GM19238 (cell line): ENCODE results near the gene GALNT7.

Experiments
- DNase-seq: peaks from one replicate; pipeline ENCODE4 v3.0.0; 2011; ENCODE audit warnings: low spot score; ENCODE audit not compliant: insufficient read length

GALNT7 gene

DNA sequence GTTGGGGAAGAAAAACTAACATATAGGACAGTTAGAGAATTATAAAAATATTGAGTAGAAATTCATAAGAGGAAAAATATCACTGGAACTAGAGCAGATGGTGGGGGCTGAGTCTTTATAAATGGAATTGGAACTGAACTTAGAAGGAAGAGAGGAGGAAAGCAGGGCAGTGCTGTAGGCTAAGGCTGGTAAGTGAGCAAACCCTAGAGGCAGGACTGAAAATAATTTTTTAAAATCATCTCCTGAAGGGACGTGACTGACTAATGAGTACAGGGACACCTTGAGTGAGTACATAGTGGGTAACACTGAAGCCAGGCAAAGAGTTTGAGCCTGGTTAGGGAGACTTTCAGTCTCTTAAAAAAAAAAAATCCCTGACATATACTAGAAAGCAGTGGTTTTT lies 63.3 kb downstream of the GALNT7 start:
- DNase-seq, result no peak

DNA sequence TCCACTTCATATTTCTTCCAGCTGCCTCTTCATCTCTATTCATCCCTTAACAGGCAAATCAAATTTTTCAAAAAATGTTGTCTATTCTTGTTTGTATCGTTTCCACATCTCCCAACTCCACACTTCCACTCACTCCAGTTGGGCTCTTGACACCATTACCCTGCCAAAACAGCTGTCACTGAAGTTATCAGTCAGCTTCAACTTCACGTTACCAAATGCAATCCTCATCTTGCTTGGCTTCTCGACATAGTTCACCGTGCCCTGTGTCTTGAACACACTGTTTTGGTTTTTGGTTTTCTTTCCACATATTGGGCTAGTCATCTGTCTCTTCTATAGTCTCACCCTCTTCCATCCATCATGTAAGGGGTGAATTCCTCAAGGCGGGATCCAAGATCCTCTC lies 65.2 kb downstream of the GALNT7 start:
- DNase-seq, result no peak

DNA sequence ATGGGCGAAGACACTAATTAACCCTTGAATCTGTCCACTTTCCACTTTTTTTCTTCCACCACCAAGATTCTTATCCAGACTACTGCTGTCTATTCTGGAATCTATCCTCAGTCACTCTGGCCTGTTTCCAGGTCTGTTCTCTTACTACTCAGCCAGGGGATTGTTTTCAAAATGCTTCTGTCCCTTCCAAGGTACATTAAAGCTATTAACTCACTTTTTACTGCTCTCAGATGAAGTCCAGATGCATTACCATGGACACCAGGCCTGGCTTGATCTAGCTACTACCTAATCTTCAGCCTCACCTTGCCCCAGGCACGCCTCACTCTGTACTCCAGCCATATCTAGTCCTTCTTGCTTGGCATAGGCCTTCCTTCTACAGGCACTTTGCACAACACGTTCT lies 66.4 kb downstream of the GALNT7 start:
- DNase-seq, result no peak

DNA sequence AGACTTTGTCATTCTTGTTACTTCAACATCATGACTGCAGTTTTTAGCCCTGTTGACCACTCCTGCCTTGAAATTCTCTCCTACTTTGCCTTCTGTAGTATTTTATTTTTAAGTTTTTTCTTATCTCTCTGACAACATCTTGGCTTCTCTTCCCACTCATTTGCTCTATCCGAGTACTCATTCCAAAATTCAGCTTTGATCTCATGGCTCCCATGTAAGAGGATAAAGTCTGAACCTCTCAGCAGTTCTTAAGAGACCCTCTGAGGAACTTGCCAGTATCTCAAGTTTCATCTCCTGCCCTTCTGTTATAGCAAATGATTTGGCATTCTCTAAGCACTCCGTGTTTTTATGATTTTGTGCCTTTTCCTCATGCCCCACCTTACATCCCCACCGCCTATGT lies 67.7 kb downstream of the GALNT7 start:
- DNase-seq, result no peak

DNA sequence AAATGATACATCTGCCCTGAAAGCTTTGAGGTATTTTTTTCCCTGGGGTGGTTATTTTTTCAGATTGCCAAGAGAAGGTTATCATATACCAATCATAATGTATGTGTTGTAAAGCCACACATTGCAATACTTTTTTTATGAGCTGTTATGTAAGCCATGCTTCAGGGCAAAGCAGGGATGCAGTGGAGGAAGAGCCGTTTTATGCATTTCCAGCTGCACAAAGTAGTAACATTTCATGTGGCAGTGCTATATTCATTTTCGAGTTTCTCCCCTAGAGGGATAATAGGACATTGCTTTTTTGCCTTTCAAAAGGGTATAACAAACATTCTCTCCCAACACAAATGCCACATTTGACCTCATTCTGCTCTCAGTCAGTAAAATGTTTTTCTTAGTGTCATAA lies 68.5 kb downstream of the GALNT7 start:
- no peak for DNase-seq

DNA sequence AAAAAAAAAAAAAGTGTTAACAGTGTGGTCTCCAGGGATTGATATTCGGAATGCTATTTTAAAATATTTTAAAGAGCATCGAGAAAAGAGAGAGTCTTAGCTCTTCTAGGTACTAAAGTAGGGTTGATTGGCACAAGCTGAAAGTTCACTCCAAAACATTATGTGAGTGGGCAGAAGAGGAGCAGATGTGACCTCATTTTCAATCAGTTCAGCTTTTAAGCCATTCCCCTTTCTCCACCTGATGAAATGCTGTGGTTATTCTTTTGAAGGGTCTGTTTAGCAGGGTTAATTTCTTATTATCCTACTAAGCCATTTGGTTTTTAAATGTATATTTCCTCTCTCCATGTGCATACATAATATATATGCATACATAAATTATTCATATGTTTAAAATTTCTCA lies 69.2 kb downstream of the GALNT7 start:
- DNase-seq, result no peak

DNA sequence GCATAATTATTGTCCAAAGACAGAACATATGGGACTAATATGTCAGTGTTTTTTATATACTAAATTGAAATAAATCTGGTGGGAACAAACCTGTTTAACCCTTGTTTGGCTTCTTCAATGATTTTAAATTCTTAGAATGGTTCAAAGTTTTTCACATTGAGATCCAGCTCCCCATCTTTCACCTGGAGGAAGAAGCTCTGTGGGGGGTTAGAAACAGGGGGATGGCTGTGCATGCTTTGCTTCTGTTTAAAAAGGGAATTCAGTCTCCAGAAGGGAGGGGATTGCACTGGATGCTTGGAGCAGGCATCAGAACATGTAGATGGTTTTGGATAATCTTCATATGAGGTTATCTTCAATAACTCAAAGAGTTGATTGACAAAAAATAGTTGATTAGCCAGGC lies 72.1 kb downstream of the GALNT7 start:
- no peak for DNase-seq

DNA sequence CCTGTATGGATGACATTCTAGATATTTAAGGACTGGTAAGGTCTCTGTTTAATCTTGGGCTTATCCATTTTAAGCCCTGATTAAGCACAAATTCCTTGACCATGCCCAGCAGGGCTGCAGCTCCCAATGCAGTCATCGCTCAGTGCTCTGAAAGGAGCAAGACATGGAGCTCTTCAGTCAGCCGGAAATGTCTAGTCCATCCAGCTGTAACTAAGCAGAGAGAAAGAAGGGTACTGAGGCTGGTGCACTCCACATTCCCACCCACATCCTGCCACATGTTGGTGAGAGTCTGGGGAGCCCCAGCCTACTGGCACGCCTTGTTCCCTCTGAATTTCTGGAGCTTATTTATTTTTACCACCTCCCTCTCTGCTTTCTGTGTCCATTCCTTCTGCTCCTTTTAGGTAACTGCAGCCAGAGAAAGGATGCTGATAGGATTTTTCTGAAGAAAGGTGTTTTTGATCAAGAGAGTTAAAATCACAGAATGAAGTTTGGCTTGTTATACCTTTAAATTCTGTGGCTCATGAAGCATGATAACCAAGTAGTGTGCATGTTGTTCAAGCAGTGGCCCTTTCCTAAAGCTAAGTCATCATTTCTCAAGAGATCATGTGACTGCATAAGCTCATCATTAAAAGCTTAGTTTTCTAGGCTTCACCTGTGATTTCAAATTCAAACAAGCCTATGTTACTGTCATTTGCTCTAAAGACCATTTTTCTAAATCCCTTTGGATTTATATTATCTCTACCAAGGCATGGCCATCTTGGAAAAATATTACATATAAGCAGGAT lies 74.0 kb downstream of the GALNT7 start:
- no peak for DNase-seq

DNA sequence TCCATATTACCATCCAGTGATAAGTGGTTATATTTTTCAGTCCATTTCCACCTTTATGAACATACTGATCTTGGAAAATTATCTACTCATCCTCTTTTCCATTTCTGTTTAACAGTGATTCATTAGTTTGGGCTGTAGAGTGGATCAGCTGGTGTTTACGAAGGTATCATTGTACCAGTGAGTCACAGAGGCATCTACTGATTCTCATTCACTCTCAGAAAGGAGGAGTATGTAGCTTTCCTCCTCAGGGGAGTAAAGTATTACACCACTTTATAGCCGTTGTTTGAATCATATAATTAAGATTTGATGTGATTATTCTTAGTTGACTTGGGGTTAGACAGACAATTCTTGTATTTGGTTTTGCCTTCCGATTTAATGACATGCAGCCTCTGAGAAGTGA lies 74.7 kb downstream of the GALNT7 start:
- no peak for DNase-seq

DNA sequence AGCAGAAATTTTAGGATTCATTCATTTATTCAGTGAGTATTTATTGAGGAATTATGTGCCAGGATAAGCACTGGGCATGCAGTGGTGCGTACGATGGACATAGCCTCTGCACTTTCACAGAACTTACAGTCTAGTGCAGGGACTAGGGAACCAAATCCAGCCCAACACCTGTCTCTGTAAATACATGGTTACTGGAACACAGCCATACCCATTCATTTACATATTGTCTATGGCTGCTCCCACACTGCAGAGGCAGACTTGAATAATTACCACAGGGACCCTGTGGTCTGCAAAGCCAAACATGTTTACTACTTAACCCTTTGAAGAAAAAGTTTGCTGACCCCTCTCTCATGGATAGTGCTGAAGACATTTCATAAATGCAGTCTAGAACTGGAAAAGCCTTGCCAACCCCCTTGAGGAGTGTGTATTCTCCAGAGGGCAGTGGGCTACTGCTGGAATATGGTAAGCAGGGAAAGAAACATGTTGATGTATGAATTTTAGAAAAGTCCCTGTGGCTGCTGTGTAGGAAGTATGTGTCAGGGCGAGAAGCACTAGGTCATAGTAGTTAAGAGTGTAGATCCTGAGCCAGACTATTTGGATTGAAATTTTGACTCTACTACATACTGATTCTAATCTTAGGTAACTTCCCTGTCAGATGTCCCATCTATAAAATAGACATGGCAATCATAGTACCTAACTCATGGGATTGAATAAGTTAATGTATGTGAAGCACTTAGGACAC lies 75.5 kb downstream of the GALNT7 start:
- no peak for DNase-seq

DNA sequence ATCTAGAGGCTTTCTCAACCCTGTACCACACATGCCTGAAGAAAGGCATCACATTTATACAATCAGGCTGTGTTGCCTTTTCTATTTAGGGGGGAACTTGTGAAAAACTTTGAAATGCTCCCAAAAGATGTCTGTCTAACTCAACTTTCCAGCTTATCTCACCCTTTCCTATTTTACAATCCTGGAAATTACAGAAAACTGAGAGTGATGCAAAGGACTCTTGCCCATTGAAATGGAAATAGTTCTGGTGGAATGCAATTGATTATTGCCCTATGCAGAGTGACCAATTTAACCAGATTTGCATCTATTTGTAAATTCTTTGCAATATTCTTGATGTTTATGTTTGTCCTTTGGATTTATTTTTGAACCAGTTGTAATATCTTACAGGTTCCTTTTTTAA lies 77.3 kb downstream of the GALNT7 start:
- no peak for DNase-seq

DNA sequence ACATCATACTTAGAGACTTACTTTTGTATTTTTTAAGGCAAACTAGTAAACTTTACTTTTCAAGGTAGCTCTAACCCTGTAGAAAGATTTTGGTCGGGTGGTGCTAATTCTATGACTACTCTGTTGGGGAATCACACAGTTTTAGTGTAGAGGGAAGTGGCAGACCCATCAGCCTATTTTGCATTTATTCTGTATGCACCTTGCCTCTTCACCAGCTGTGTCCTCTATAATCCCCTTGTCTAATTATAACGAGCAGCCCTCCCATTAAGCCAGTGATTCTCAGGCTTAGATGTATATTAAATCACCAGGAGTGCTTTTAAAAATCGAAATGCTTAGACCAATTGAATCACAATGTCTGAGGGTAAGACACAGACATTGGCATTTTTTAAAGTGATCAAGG lies 78.1 kb downstream of the GALNT7 start:
- no peak for DNase-seq

DNA sequence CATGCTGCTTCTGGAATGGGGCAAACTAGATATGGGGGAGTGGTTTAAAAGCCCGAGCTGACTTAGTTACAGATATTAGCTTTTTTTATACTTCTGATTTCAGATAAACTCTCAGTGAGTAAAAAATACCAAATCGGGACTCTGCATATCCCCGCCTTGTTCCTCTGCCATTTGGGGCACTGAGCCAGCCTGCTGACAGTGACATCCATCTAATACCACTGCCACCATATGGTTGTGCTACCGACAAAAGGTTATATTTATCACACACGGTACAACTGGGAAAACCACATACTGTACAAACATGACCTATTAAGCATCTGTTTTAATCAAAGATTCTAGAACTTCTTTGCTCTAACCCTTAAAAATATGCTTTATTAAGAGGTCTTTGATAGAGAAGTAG lies 78.7 kb downstream of the GALNT7 start:
- DNase-seq, result no peak

DNA sequence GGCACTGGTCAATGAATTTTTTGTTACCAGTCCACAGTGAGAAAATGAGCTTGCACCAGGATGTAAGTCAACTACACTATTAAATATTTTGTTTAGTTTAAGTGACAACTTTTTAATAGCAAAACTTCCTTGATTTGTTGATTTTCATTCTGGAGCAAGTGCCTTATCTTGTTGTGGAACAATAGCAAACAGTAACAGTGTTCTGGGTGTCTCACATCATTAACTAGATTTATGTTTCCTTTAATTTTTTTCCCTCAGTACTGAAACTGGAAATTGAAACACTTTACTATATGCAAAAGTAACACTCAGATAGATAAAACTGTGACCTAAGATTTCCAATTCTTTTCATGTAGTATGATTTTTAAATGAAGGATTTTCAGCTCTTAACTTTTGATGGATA lies 80.1 kb downstream of the GALNT7 start:
- no peak for DNase-seq

DNA sequence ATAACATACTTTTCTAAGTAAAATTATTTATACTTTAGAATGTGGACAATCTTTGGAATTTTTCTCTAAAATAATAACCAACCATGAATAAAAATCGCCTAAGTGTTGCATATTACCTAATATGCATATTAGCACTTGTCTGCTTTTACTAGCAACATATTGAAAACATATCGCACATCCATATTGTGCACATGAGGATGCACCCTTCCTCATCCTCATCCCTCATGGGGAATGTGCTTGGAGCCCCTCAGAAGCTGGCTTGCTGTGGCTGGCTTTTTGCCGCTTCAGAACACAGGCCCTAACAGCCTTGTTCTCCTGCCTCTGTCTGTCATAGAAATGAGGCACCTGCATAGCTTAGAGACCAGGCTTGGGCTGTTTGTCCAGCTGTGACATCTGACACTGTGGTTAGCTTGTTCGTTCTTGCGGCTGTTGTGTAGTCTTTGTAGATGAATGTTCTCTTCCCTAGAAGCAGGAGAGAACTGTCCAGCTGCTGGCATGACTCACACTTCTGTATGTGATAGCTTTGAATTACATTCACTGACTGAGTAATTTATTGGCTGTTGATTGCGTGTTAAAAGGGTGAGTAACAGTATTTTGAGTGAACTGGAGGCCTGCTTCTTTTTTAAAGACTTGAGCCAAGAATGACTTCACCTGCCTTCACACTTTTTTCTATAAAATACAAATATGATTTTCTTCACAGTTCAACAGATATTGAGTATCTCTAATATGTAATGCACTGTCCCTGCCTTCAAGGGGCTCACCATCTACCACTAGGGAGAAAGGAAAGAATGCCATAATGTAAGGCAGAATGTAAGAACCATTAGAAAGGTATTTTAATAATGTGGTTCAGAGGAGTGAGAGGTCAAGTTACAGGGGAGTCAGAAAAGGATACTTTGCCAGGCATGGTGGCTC lies 83.7 kb downstream of the GALNT7 start:
- DNase-seq, result no peak

DNA sequence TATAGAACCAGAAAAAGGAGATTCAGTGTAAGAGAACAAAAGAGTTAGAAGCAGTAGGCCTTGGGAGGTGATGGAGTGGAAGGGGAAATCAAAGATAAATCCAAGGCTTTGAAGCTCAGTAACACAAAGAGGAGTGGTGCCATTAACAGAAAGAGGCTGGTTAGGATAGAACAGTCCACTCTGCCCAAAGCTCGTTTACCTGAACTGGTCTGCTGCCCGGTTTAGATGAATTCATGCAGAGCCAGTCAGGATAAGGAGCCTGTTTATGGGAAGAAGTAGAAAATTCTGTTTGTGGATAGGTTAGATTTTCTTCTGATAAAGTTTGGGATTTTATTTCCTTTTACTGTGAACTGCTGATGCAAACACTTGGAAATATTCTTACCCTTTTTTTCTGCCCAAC lies 85.0 kb downstream of the GALNT7 start:
- DNase-seq, result no peak

DNA sequence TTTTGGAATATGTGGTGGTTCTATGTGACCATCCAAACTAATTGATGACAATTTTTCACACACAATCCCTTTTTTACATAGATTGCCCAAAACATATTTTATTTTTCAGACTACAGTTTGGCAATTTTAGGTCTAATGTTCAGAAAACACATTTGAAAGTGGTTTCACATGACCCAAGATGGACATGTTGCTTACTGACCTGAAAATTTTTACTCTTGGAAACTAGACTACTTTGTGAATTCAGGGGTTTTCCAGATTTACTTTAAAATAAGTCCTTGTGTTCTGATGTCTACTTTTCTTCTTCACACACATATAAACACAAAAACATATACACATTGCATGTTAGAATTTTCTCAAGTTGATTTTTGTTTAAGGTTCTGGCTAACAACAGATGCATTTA lies 86.0 kb downstream of the GALNT7 start:
- DNase-seq, result no peak

DNA sequence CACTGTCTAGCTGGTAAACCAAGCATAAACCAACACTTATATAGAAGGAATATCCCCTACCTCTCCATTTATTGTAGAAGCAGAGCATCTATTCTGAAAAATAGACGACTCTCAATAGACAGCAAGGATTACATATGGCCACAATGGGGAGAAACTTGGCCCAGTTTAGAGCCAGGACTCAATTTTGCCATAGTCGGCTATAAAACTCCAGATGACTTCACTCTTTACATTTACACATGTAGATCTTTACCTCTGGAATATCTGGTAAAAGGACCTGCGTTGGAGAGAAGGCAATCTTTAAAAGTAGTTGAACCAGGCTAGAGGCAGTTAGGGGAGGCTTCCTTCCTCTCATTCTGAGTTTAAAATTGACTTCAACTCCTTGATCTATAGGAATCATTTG lies 88.2 kb downstream of the GALNT7 start:
- DNase-seq, result no peak

DNA sequence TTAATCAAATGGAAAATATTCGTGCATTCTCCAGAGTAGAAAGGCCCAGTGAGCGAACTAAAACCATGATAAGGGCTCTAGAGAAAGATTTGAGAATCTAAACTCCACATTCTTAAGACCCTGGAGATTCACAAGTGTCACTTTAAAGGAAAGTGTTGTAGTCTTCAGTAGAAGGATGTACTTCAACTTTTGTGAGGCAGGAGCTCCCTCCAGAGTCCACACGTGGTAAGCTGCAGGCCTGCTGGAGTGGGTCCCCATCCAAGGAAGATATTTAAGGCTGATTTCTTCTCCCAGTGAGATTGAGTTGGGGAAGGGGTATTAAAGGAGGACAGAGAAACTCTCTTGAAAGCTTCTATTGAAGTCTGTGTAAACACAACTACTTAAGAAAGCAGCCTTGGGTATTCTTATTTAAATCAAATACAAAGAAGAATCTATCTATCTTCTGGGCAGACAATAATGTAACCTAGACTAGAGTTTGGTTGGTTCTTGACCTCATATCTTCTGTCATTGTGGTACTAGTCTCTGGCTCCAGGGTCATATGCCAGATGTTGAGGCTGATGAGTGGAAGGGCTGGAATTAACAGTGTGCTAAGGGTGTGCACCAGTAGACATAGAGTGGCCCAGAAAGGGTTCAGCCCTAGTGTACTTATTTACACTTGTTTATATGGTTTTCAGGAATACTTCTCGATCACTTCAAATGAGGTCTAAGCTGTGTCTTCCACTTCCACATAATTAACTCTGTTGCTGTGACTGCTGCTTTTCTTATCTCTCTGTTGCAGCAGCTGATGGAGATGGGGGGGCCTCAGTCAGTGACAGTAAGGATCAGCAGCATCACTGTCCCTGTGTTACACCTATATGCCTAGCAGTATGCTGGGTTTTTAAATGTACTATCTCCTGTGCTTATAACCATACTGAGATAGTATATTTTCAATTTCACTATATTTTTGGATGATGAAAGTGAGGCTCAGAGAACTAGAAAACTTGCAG lies 89.4 kb downstream of the GALNT7 start:
- DNase-seq, result no peak

DNA sequence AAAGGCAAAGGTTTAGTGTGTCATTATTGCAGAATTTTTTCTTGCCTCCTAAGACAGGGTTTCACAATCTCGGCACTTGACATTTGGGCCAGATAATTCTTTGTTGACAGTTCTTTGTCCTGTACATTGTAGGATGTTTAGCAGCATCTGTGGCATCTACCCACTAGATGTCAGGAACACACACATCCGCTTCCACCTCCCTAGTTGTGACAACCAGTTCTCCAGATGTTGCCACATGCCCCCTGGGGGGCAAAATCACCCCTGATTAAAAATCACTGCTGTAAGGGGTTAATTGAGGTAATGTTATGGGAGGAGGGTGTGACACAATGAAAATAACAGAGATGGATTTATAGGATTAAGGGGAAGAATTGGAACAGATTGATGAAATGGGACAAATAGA lies 90.3 kb downstream of the GALNT7 start:
- DNase-seq, result no peak

DNA sequence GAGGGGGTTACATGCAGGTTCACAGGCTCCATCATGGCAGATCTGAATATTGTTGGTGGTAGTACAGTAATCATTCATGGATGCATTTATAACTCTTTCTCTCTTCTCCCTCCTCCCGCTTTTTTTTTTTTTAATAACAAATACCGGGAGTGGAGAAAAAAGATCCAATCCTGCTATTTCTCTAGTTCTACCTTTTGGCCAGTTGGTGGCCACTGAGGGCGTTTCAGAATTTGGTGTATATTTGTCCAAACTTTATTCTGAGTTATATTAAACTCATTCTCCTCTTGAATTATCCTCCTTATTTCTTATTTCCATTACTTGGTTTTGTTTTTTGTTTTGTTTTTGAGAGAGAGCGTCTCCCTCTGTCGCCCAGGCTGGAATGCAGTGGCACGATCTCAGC lies 90.7 kb downstream of the GALNT7 start:
- DNase-seq, result no peak
